GM12873 (cell line): ENCODE data around the gene PCID2.

Source experiments
- CTCF ChIP-seq: IDR thresholded peaks from 2 replicates; pipeline ENCODE4 v1.5.1; 2012; ENCODE audit warnings: low read depth, mild to moderate bottlenecking, moderate library complexity, low read length, control low read depth; ENCODE audit not compliant: insufficient read depth; ENCODE audit errors: missing control alignments

Gene PCID2

DNA sequence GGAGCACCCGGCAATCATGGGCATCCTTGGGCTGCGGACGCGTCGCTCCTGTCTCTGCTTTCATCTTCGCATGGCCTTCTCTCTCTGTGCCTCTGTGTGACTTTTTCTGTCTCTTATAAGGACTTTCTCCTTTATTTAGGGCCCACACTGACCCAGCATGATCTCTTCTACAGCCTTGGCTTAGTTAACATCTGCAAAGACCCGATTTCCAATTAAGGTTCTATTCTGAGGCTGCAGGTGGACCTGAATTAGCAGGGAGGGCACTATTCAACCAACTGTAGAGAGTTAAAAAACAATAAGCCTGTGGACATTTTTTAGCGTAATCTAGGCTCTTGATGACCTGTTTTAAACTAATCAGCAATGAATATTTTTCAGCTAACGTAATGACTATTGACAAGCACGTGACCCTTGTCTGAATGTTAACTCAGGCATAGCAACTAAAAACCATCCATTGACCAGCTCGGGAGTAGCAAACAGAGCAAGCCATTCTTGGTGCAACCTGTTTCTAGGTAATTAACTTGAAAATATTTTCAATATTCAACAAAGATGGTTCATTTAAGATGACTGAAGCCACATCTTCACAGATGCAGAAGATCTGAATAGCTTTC lies 70.7 kb downstream of the PCID2 start:
- TF ChIP-seq CTCF, result no peak

- no peak for TF ChIP-seq CTCF
Observed at GRCh38 chr13:113135281-113135760, 73.1 kb downstream of the PCID2 start.

- TF ChIP-seq CTCF, result no peak
Observed at GRCh38 chr13:113129921-113130750, 78.3 kb downstream of the PCID2 start.

DNA sequence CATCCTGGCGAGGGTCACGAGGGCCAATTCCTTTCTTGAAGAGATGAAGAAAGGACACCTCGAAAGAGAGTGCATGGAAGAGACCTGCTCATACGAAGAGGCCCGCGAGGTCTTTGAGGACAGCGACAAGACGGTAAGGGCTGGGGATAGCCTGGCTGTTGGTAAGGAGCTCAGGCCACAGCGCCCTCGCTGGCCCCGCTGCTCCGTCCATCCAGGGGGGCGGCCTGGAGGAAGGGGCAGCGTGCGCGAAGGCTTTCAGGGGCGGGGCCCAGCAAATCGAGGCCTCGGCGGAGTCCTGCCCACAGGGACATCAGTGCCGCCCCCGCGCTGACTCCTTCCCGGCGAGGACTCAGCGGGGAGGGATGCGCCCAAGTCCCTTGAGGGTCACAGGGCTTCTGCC lies 79.0 kb downstream of the PCID2 start:
- no peak for TF ChIP-seq CTCF
